ENCODE data around the gene STAG1. TPM values are rescaled to one million over a fixed set of nuclear protein-coding genes. Genes with fewer than 3 reads are reported as not detected.

STAG1 gene
- total RNA-seq, 1 experiment from 2014 or later = 34.6 TPM

DNA sequence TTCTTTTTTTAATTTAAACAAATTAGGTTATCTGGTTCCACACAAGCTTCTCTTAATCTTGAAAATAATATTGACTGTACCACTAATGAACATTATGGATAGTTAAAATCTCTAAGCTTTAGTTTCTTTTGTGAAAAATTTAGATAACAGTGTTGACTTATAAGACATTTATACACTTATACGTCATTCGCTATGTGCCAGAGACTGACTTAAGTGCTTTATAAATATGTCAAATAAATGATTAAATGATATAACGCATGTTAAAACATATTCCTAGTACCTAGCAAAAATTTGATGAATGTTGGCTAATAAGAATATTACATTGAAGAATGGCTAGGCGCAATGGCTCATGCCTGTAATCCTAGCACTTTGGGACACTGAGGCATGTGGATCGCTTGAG lies 405.7 kb downstream of the STAG1 start:
- Histone ChIP-seq H3K9ac (ENCODE audit: extremely low read depth, insufficient read length, low read length) (no peak overlapping the region), H4K91ac (ENCODE audit: insufficient read length, low read depth, low read length) (no peak overlapping the region), H2BK20ac (ENCODE audit: low read depth, low read length, poor library complexity, severe bottlenecking) (no peak overlapping the region), H2AK5ac (ENCODE audit: insufficient read length, low read length) (no peak overlapping the region), H3K79me1 (ENCODE audit: insufficient read depth, low read depth, low read length, poor library complexity, severe bottlenecking) (peaks cover 4% of the 10 kb centered on the region), H2AFZ (ENCODE audit: low read length) (no peak overlapping the region), H2BK15ac (ENCODE audit: low read depth, low read length) (no peak overlapping the region), H3K4me1 (ENCODE audit: insufficient read depth, low read length) (no peaks in the 10 kb centered on the region), H3K23me2 (ENCODE audit: insufficient read length, low read depth, low read length, poor library complexity, severe bottlenecking) (no peaks in the 10 kb centered on the region), H3K23ac (ENCODE audit: insufficient read length, low read depth, low read length) (no peak overlapping the region), H3K56ac (ENCODE audit: insufficient read length, low read depth, low read length) (no peak overlapping the region), H2BK12ac (ENCODE audit: insufficient read length, low read depth, low read length) (no peak overlapping the region), H2BK5ac (ENCODE audit: insufficient read length, low read length) (no peak overlapping the region), H4K8ac (replicated peaks; ENCODE audit: insufficient read length, low read depth, low read length) (no peak overlapping the region), H4K20me1 (ENCODE audit: control insufficient read depth, insufficient read depth, insufficient read length) (no peaks in the 10 kb centered on the region), H4K5ac (ENCODE audit: insufficient read length, low read depth, low read length) (no peak overlapping the region), H3K9me3 (ENCODE audit: control insufficient read depth, low read depth, low read length) (no peaks in the 10 kb centered on the region), H3K4me2 (ENCODE audit: insufficient read depth, insufficient read length, low read length) (no peak overlapping the region), H3K27me3 (ENCODE audit: insufficient read depth, low read length) (no peaks in the 10 kb centered on the region), H2BK120ac (ENCODE audit: low read depth, low read length, poor library complexity, severe bottlenecking) (no peak overlapping the region), H3K18ac (ENCODE audit: insufficient read length, low read depth, low read length) (no peak overlapping the region), H3K27ac (ENCODE audit: insufficient read length, low read depth, low read length) (no peak overlapping the region), H3T11ph (ENCODE audit: low read length) (no peak overlapping the region), H3K79me2 (ENCODE audit: insufficient read depth, low read length) (no peaks in the 10 kb centered on the region), H3K14ac (ENCODE audit: insufficient read depth, low read length) (no peak overlapping the region), H3K4ac (ENCODE audit: low read depth, low read length) (no peak overlapping the region)
- Mint-ChIP-seq H3K27me3 (ENCODE audit: low read depth) (no peaks in the 10 kb centered on the region), H3K4me1 (peaks cover 6 to 8% of the 10 kb centered on the region in 2 experiments; a peak in 3 of 4 replicates), H3K27ac (no peak overlapping the region), H3K4me3 (no peak overlapping the region), H3K36me3 (ENCODE audit: insufficient read depth in 1 of 3, low read depth in 3 of 3) (peaks cover 0 to 10% (median 8%) of the 10 kb centered on the region in 3 experiments; a peak in 4 of 7 replicates), H3K9me3 (no peaks in the 10 kb centered on the region)
- WGBS (ENCODE audit: extremely low coverage, insufficient read length, low lambda C conversion rate) = no CpG with 5 or more reads among the region's 5 CpGs
- DNase-seq = no peak
- TF ChIP-seq, protein P1, sequence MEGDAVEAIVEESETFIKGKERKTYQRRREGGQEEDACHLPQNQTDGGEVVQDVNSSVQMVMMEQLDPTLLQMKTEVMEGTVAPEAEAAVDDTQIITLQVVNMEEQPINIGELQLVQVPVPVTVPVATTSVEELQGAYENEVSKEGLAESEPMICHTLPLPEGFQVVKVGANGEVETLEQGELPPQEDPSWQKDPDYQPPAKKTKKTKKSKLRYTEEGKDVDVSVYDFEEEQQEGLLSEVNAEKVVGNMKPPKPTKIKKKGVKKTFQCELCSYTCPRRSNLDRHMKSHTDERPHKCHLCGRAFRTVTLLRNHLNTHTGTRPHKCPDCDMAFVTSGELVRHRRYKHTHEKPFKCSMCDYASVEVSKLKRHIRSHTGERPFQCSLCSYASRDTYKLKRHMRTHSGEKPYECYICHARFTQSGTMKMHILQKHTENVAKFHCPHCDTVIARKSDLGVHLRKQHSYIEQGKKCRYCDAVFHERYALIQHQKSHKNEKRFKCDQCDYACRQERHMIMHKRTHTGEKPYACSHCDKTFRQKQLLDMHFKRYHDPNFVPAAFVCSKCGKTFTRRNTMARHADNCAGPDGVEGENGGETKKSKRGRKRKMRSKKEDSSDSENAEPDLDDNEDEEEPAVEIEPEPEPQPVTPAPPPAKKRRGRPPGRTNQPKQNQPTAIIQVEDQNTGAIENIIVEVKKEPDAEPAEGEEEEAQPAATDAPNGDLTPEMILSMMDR (conservative IDR thresholded peaks at IDR 0.05) = no peak

Data from H9 (cell line).